ENCODE results near the gene TAX1BP3.

Gene TAX1BP3

GRCh38 chr17:3622977-3623594, 45.3 kb downstream of the TAX1BP3 start:
- no peak for DNase-seq

- DNase-seq = no peak
Measured at GRCh38 chr17:3621146-3621720, 47.1 kb downstream of the TAX1BP3 start.

GRCh38 chr17:3615160-3615870, 53.1 kb downstream of the TAX1BP3 start:
- DNase-seq = no peak

GRCh38 chr17:3613124-3613523, 55.3 kb downstream of the TAX1BP3 start:
- no peak for DNase-seq

All from activated CD4-positive, CD25-positive, alpha-beta regulatory T cell treated with anti-CD3 and anti-CD28 coated beads, Interleukin-2, amount 50 U/mL, for 72 hours (primary cell).